Body of pancreas (tissue), 4 donors: ENCODE data around the gene LYZL6. TPM values are rescaled to one million over a fixed set of nuclear protein-coding genes. Genes with fewer than 3 reads are reported as not detected.

ENCODE experiments used
- ATAC-seq: fragments of 150-250 bp; one replicate; pipeline ENCODE4 v1.9.1; 2016
- DNase-seq, 4 donors: peaks; one replicate each; pipeline ENCODE4 v3.0.0-alpha.2; 2019
- H3K27ac ChIP-seq, 4 donors: fragments of 200-600 bp; sonication (generic); 1 replicate in 3 of 4; 2 replicates in 1 of 4; pipeline versions ENCODE4 v1.5.1 to v1.6.1; 2016 to 2019; ENCODE audit warnings: mild to moderate bottlenecking in 1 of 4, mixed read lengths in 1 of 4, moderate library complexity in 1 of 4
- H3K27me3 ChIP-seq, 2 donors: fragments of 200-600 bp; sonication (generic); one replicate each; pipeline ENCODE4 v1.6.0; 2016; ENCODE audit warnings: mild to moderate bottlenecking in 1 of 2
- H3K36me3 ChIP-seq, 2 donors: fragments of 200-600 bp; sonication (generic); replicated peaks in 1 of 2; 2 replicates each; pipeline ENCODE4 v1.5.1; 2016; ENCODE audit warnings: low read depth in 2 of 2; ENCODE audit not compliant: insufficient read depth in 1 of 2
- H3K4me1 ChIP-seq: fragments of 200-600 bp; sonication (generic); one replicate; pipeline ENCODE4 v1.6.0; 2016
- H3K4me3 ChIP-seq, 2 donors: fragments of 200-600 bp; sonication (generic); 1 replicate in 1 of 2; 2 replicates in 1 of 2; pipeline ENCODE4 v1.5.1; 2016 to 2019
- H3K9me3 ChIP-seq, 3 donors: fragments of 200-600 bp; sonication (generic); 1 replicate in 2 of 3; 2 replicates in 1 of 3; pipeline ENCODE4 v1.5.1; 2016
- CTCF ChIP-seq, 7 experiments: fragments of 450-650 bp in 4 of 7; fragments of 200-600 bp in 3 of 7; sonication (generic) in 3 of 7; IDR thresholded peaks; one replicate each; pipeline ENCODE4 v1.5.1; 2016 to 2019; ENCODE audit warnings: antibody characterized with exemption in 7 of 7
- POLR2A ChIP-seq, 3 donors: fragments of 450-650 bp; IDR thresholded peaks; one replicate each; pipeline ENCODE4 v1.6.1; 2016; ENCODE audit warnings: antibody characterized with exemption in 3 of 3, mild to moderate bottlenecking in 2 of 3
- WGBS, 2 donors: methylation state at CpG; one replicate each; pipeline ENCODE4 v1.1.5; 2017; 5-methylcytosine and 5-hydroxymethylcytosine counted together
- intact Hi-C: fragments of 100-400 bp; cut with DNase I; formaldehyde crosslinking; loops from one replicate; pipeline ENCODE4 v1.15.1; 2023
- total RNA-seq, 2 donors: library from RNA; depleted of rRNA; stranded (reverse); fragments of >200 nt; gene quantifications; one replicate each; pipeline ENCODE4 v1.1.0, GENCODE V29; 2016

LYZL6 gene
- total RNA-seq, 2 donors from 2014 or later: not detected

GRCh38 chr17:35895636-35896587 is 47.6 kb downstream of the LYZL6 start:
- no peak overlapping the region for H3K4me3 ChIP-seq
- no peak overlapping the region for H3K27ac ChIP-seq
- no peak for TF ChIP-seq POLR2A (IDR thresholded peaks at IDR 0.05)
- no peak for TF ChIP-seq CTCF (IDR thresholded peaks at IDR 0.05)
- WGBS, 2 donors: 73 to 77% methylated on average over 12 to 14 of the region's 14 CpGs
- intact Hi-C loops: no loop called here
- H3K27me3 ChIP-seq: no peaks in the 10 kb centered on the region
- H3K36me3 ChIP-seq: no peaks in the 10 kb centered on the region
- ATAC-seq (no peak), DNase-seq (peak in 1 of 4 donors; percentile 13)
- H3K9me3 ChIP-seq: no peaks in the 10 kb centered on the region
- no peaks in the 10 kb centered on the region for H3K4me1 ChIP-seq

- WGBS, 2 donors: 83 to 85% methylated on average over 7 of the region's 7 CpGs
- H3K4me1 ChIP-seq: no peaks in the 10 kb centered on the region
- ATAC-seq (no peak), DNase-seq (no peak)
- no peak overlapping the region for H3K4me3 ChIP-seq
- H3K9me3 ChIP-seq: no peaks in the 10 kb centered on the region
- H3K36me3 ChIP-seq: no peaks in the 10 kb centered on the region
- H3K27me3 ChIP-seq: no peaks in the 10 kb centered on the region
- intact Hi-C loops: no loop called here
- H3K27ac ChIP-seq: no peak overlapping the region
- TF ChIP-seq POLR2A (IDR thresholded peaks at IDR 0.05): no peak
- no peak for TF ChIP-seq CTCF (IDR thresholded peaks at IDR 0.05)
Measured at GRCh38 chr17:35894206-35894605, 49.3 kb downstream of the LYZL6 start.

- Histone ChIP-seq H3K27ac (no peak overlapping the region), H3K9me3 (no peaks in the 10 kb centered on the region), H3K4me1 (no peaks in the 10 kb centered on the region), H3K27me3 (no peaks in the 10 kb centered on the region), H3K36me3 (no peaks in the 10 kb centered on the region), H3K4me3 (no peak overlapping the region)
- WGBS, 2 donors: 79 to 90% methylated on average over 4 of the region's 4 CpGs
- no peak for DNase-seq
- intact Hi-C loops: no loop called here
- TF ChIP-seq CTCF (IDR thresholded peaks at IDR 0.05): no peak
- no peak for TF ChIP-seq POLR2A (IDR thresholded peaks at IDR 0.05)
- ATAC-seq: no peak
Measured at GRCh38 chr17:35893751-35894150, 49.8 kb downstream of the LYZL6 start.

GRCh38 chr17:35892091-35893035 is 51.1 kb downstream of the LYZL6 start:
- no peak overlapping the region for H3K27ac ChIP-seq
- 50 to 53% methylated on average over 6 of the region's 6 CpGs for WGBS, 2 donors

More at GRCh38 chr17:35892091-35893035, 51.1 kb downstream of the LYZL6 start:
- H3K4me1 ChIP-seq: no peaks in the 10 kb centered on the region
- no peaks in the 10 kb centered on the region for H3K27me3 ChIP-seq
- no peaks in the 10 kb centered on the region for H3K36me3 ChIP-seq
- intact Hi-C loops: no loop called here
- ATAC-seq: no peak
- no peak for DNase-seq
- TF ChIP-seq POLR2A (IDR thresholded peaks at IDR 0.05) (no peak), CTCF (IDR thresholded peaks at IDR 0.05) (no peak)
- no peak overlapping the region for H3K4me3 ChIP-seq
- H3K9me3 ChIP-seq: no peaks in the 10 kb centered on the region
